CD1c-positive myeloid dendritic cell (primary cell): ENCODE measurements around the gene CBLC.

Source experiments
- DNase-seq: peaks from one replicate; pipeline ENCODE4 v3.0.0-alpha.2; 2016; ENCODE audit errors: extremely low spot score

CBLC gene, protein sequence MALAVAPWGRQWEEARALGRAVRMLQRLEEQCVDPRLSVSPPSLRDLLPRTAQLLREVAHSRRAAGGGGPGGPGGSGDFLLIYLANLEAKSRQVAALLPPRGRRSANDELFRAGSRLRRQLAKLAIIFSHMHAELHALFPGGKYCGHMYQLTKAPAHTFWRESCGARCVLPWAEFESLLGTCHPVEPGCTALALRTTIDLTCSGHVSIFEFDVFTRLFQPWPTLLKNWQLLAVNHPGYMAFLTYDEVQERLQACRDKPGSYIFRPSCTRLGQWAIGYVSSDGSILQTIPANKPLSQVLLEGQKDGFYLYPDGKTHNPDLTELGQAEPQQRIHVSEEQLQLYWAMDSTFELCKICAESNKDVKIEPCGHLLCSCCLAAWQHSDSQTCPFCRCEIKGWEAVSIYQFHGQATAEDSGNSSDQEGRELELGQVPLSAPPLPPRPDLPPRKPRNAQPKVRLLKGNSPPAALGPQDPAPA

DNA sequence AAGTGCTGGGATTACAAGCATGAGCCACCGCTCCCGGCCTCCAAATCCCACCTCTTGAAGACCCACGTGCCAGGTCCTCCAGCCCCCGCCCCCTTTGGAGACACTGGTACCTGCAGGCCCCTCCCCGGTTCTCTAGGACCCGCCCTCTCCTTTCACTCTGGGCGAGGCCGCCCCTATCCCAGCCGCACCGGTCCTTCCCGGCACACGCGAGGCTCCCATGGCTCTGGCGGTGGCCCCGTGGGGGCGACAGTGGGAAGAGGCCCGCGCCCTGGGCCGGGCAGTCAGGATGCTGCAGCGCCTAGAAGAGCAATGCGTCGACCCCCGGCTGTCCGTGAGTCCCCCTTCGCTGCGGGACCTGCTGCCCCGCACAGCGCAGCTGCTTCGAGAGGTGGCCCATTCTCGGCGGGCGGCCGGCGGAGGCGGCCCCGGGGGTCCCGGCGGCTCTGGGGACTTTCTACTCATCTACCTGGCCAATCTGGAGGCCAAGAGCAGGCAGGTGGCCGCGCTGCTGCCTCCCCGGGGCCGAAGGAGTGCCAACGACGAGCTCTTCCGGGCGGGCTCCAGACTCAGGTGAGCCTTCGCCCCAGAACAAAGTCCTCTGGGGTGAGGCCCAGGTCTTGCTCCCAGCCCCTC lies at the start of gene CBLC:
CBLC (plus strand) TSS at position 176 of the 633 bp plus-strand sequence; CDS start at position 218, 42 bp downstream.
- no peak for DNase-seq

DNA sequence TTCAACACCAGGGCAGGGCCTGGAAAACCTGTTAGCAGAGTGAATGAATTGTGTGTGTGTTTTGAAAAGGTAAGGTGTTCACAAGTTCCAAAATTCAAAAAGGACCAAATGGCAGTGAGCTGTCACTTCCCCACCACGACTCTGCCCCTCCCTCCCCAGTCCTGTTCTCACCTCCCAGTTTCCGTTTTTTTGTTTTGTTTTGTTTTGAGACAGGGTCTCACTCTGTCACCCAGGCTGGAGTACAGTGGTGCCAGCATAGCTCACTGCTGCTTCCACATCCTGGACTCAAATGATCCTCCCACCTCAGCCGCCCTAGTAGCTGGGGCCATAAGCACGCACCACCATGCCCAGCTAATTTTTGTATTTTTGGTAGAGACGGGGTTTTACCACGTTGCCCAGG lies 49.5 kb upstream of the CBLC start:
- peak; percentile 27 for DNase-seq

DNA sequence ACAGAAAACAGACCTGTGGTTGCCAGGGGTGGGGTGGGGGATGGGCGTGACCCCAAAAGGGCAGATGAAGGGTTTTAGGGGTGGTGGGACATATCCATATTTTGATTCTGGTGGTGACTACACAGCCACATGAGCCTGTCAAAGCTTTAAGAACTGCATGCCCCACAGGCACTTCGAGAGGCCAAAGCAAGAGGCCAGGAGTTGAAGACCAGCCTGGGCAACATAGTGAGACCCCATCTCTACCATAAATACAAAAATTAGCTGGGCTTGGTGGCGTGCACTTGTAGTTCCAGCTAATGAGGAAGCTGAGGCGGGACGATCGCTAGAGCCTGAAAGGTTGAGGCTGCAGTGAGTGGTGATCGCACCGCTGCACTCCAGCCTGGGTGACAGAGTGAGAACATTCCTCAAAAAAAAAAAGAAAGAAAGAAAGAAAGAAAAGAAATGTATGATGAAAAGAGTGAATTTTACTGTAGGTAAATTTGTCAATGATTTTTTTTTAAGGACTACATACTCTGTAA lies 48.1 kb upstream of the CBLC start:
- DNase-seq, result peak; percentile 21

DNA sequence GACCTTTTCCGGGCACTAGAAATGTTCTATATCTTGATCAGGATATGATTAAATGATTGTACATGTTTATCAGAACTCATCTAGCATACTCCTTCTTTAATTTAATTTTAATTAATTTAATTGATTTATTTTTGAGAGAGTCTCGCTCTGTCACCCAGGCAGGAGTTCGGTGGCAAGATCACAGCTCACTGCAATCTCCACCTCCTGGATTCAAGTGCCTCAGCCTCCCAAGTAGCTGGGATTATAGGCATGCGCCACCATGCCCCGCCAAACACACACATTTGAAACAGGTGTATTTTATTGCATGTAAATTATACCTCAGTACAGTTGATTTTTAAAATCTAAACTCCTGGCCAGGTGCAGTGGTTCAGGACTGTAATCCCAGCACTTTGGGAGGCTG lies 46.6 kb upstream of the CBLC start:
- no peak for DNase-seq

DNA sequence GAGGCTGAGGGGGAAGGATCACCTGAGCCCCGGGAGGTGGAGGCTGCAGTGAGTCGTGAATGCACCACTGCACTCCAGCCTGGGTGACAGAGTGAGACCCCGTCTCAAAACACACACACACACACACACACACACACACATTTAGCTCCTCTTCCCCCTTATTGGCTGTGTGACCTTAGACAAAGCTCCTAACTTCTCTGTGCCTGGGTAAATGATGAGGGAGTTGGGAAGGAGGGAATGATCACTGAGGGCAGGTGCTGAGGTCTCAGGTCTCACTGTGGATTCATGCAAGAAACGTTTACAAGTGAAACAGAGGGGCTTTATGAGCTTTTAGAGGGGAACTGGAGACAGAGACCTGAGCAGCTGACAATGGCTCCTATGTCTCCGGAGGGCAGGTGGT lies 46.1 kb upstream of the CBLC start:
- no peak for DNase-seq

DNA sequence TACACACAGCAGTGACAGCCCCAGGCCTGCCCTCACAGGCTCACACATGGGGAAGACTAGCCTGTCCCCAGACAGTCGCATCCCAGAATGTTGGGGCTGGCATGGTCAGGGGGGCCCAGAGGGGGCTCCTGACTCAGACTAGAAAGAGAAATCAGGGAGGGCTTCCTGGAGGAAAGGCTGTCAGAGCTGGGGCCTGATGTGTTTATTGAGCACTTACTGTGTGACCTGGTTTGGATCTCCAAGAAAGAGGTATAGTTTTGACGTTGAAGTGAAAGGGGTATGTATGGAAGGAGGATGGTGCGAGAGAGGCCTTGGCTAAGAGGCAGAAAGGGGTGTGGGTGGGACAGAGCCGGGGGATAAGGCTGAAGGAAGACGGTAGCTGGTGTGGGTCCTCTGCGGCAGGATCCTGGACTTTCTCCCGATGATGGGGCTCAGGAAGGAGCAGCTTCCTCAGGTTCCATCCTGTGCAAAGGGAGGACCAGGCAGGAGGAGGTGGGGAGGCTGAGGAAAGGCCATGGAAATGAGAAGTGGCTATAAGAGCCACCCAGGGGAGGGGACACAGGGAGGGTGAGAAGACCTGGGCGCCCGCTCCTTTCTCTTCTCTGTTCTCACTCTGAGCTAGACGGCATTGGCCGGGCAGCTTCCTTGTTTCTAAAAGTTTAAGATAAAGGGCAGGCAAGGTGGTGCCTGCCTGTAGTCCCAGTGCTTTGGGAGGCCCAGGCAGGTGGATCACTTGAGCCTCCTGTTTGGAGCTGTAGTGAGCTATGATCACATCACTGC lies 45.3 kb upstream of the CBLC start:
- DNase-seq, result peak; percentile 64

DNA sequence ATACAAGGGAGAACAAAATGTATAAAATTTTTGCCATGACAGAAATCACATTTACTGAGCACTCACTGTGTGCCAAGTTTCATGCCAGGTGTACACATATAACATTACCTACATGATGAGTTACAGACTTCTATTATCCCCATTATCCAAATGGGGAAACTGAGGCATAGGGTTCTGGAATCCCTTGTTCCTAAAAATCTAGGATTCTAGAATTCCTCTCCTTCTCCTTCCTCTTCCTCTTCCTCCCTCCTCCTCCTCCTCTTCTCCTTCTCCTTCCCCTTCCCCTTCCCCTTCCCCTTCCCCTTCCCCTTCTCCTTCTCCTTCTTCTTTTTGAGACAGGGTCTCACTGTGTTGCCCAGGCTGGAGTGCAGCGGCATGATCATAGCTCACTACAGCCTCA lies 43.3 kb upstream of the CBLC start:
- DNase-seq, result no peak

DNA sequence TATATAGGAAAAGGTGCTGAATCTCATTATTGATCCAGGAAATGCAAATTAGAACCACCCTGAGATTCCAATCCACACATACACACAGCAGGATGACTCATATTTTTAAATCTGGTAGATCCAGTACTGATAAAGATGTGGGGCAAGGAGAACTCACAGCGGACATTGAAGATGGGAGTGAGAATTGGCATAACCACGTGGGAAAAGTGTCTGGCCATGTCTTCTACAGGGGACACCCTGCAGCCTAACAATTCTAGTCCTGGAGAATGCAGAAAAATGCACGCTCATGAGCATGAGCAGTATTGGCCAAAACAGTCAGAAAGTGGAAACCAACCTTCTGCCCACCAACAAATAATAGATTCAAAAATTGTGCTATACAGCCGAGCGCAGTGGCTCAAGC lies 42.7 kb upstream of the CBLC start:
- no peak for DNase-seq

DNA sequence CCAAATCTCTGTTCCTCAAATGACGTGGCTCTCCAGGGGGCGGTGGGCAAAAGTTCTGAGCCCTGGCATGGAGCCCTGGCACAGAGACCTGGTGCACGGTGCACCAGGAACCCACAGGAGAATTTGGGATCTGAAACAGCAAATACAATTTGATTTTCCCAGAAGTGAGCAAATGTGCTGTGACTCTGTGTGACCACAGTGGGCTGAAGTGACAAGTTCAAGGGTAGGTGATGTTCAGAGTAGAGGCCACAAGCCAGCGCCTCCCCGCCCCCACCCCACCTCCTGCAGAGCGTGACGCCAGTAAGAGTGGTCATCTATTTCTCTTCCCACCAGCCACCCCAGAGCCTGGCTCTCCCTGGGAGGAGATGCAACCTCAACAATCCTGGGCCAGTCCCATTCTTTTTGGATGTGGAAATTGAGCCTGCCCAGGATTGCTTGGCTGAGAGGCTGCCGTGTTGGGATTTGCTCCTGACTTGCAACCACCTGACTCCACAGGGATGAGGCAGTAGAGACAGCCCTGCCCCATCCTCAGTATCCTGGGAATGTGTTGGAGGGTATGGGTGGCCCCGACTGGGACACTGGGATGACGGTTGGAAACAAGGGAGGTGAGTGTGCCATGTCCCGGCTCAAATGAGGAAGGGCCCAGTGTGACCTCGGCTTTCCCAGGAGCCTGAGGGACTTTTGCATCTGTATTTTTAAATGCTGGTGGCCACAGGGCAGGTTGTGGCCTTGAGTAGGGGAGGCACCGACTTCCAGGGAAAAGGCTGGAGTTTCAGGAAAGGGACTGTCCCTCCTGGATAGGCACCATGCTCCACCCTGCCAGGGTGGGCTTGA lies 40.2 kb upstream of the CBLC start:
- DNase-seq, result peak; percentile 87

DNA sequence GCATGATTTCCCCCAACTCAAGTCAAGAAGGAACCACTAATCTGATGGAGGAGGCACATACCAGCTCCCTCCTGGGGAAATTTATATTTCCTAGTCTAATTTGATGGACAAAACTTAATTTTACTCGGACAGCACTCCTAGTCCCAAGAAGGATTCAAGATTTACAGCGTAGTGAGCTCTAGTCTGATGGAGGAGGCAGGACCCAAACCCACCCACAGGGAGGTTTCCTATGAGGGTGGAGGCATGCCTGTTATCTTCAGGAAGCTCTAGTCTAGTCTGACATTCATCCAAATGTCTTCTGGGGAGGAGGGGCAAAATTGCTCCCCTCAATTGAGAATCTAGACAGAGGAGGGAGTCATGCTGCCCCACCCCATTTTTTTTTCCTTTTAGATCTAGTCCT lies 39.6 kb upstream of the CBLC start:
- DNase-seq, result no peak

DNA sequence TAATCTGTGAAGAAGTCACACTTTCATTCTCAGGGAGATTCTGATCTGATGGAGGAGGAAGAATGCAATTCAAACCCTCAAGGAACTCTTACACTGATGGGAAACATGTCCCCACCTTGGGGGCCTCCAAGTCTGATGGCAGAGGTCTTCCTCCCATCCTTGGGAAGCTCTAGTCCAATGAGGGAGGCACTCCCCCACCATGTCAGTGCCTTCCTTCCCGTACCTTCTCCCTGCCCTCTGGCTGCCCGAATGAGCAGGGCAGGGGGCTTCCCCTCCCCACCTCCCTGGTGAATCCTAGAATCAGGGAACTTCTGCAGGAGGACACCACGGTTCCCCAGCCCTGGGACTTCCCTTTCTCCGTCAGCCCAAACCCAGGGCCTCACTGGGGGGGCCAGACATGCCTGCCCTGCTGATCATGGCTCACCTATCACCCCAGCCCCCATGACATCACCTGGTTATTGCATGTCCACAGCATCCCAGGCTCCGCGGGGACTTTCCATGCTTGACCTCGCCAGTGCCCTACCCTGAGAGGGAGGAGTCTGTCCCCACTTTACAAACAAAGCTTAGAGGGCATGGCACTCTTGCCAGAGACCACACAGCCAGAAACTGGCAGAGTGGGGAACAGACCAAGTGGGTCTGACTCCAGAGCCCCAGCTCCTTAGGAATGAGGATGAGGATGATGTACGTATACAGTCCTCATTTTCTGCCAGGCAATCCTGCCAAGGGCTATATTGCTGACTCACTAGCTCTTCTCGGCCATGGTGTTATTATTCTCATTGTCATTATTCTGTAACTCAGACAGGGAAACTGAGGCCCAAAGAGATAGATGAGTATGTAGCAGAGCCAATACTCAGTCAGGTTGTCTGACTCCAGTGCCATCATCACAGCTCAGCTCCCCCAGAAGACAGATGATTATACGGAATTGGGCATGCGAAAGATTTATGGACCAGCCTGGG lies 38.8 kb upstream of the CBLC start:
- peak; percentile 89 for DNase-seq

DNA sequence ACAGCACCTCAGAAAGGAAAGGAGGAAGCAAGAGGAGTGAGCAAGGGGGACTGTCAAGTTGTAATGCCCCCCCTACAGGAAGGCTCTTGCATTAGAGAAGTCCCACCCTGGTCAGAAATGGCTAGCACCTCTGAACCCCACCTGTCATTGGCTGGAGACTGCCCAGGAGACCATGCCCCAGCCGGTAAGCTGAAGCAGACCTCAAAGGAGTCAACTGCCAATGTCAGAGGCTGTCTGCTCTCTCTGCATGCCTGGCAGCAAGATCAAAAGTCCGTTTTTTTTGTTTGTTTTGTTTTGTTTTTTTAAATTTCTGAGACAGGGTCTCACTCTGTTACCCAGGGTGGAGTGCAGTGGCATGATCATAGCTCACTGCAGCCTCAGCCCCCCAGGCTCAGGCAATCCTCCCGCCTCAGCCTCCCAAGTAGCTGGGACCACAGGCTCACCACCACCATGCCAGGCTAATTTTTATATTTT lies 37.3 kb upstream of the CBLC start:
- peak; percentile 32 for DNase-seq

DNA sequence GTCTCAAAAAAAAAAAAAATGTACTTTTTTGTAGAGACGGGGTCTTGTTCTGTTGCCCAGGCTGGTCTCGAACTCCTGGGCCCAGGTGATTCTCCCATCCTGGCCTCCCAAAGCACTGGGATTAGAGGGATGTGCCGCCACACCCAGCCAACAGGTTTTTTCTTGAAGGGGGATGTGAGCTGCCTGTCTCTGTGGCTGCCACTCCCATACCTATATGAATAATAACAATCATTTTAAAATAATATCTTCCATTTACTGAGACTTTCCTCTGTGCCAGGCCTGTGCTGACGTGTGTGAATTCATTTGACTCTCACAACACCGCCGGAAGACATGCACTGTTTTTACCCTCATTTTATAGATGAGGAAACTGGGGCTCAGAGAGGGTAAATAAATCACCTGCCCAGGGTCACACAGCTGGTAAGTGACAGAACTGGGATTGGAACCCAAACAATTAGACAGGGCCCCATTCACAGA lies 36.4 kb upstream of the CBLC start:
- no peak for DNase-seq

DNA sequence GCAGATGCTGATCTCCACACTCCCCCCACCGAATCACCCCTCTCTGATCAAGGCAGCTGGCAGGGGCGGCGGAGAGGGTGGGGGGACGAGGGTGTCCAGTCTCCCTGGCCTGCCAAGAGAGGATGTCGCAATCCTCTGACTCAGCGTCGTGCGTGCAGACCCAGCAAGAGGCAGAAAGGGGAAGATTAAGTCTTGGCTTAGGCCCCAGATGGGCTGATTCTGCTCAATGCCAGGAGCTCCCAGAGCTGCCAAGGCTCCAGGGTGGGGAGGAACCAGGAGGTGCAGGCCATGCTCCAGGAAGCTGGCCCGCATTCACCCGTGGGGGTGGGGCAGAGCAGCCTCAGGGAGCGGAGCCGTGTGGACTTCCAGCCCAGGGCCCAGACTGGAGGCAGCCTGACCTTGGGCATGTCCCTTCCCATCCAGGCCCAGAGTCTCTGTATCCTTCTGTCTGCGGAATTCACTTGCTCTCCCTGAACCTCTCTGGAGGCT lies 35.8 kb upstream of the CBLC start:
- peak; percentile 97 for DNase-seq

DNA sequence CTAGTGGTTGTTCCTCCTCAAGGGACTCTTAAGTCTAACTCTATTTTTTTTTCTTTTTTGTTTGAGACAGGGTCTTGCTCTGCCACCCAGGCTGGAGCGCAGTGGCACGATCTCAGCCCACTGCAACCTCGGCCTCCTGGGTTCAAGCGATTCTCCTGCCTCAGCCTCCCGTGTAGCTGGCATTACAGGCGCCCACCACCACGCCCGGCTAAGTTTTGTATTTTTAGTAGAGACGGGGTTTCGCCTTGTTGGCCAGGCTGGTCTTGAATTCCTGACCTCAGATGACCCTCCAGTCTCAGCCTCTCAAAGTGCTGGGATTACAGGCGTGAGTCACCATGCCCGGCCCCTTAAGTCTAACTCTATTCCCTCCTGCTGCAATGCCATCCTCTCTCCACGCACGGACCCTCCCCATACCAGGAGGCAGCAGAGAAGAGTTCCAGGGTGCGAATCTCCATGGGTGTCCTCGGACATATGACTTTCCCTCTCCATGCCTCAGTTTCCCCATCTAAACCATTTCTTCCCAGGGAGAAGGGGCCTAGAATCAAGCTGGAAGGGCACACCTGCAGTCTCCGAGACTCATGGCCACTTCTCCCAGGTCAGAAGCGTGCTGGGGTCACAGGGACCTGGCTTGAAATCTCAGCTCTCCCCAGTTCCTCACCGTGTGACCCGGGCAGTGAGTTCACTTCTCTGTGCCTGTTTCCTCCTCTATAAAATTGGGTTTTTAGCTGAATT lies 35.2 kb upstream of the CBLC start:
- DNase-seq, result peak; percentile 59

DNA sequence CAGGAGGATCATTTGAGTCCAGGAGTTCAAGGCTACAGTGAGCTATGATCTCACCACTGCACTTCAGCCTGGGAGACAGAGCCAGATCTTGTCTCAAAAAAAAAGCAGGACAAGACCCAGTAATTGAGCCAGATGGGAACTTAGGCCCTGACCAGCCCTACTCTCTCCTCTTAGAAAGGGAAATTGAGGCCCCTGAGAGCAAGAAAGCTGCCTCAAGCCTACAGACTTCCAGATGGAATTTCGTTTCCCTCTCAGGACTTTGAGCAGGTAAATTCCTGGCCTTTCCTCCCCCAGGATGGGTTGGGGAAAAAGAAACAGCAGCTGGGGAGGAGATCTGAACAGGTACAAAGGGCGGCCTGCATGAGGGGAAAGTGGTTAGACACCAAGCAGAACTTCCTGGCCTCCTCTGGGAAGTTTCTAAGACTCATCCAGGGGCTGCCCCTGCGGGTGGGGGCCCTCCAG lies 32.8 kb upstream of the CBLC start:
- DNase-seq, result no peak

DNA sequence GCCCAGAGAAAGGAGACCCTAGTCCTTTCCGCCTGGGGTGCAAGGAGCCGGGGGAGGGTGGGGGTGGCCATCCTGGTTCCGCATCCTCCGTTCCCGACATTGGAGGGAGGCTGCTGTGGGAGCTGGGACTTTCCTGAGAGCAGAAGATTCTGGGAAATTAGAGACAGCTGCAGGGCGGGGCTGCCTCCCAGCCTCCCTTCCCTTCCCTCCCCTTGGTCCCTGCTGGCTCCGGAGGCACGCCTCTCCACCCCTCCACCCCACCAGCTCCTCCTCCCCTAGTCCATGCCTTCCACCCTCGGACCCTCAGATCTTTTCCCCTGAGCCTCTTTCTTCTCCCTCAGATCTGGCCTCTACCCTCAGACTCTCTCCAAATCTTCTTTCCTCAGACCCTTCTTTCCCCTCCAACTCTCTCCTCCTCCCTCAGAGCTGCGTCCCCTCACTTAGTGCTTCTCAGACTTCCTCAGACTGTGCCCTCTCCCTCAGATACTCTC lies 32.3 kb upstream of the CBLC start:
- DNase-seq, result peak; percentile 71

DNA sequence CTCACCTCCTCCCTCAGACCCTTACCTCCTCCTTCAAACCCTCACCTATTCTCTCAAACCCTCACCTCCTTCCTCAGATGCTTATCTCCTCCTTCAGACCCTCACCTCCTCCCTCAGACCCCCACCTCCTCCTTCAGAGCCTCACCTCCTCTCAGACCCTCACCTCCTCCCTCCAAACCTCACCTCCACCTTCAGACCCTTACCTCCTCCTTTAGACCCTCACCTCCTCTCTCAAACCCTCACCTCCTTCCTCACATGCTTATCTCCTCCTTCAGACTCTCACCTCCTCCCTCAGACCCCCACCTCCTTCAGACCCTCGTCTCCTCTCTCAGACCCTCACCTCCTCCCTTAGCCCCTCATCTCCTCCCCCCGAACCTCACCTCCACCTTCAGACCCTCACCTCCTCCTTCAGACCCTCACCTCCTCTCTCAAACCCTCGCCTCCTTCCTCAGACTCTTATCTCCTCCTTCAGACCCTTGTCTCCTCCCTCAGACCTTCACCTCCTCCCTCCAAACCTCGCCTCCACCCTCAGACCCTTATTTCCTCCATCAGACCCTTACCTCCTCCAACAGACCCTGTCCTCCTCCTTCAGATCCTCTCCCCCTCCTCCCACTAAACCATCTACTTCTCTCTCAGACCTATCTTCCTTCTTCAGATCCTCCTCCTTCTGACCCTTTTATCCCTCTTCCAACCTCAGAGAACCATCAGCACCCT lies 31.6 kb upstream of the CBLC start:
- DNase-seq, result no peak
